Activated gamma-delta T cell treated with Interleukin-2 at 50 U/mL for 16 hours (primary cell): Measurements from ENCODE around the gene C17orf114.
A peak's percentile ranks its signal among the peaks of the same experiment; 100 is the strongest.

Experiments
- DNase-seq: peaks from one replicate; pipeline ENCODE4 v3.0.0-alpha.2; 2020

Gene C17orf114

GRCh38 chr17:4822835-4823234 is 20.7 kb upstream of the C17orf114 start:
- no peak for DNase-seq

GRCh38 chr17:4818276-4818675 is 16.1 kb upstream of the C17orf114 start:
- DNase-seq = no peak

GRCh38 chr17:4816826-4817225 is 14.7 kb upstream of the C17orf114 start:
- no peak for DNase-seq

GRCh38 chr17:4815043-4815675 is 13.0 kb upstream of the C17orf114 start:
- DNase-seq = no peak

GRCh38 chr17:4812690-4813089 is 10.6 kb upstream of the C17orf114 start:
- DNase-seq = no peak

- DNase-seq = no peak
Measured at GRCh38 chr17:4811471-4811870, 9.3 kb upstream of the C17orf114 start.

GRCh38 chr17:4810696-4811290 is 8.7 kb upstream of the C17orf114 start:
- DNase-seq = no peak

GRCh38 chr17:4808378-4808767 is 6.2 kb upstream of the C17orf114 start:
- no peak for DNase-seq

- no peak for DNase-seq
Measured at GRCh38 chr17:4807605-4808377, 5.7 kb upstream of the C17orf114 start.

- peak; percentile 83 for DNase-seq
Measured at GRCh38 chr17:4806777-4807604, 4.9 kb upstream of the C17orf114 start, which contains the start of gene PLD2. Gene PLD2, plus strand, starts transcription at chr17:4807152. Its CDS starts 621 bp downstream, at chr17:4807773.

GRCh38 chr17:4806456-4806776 is 4.3 kb upstream of the C17orf114 start:
- DNase-seq = no peak

GRCh38 chr17:4800462-4801196 is 1.5 kb downstream of the C17orf114 start:
- no peak for DNase-seq

- DNase-seq = no peak
Measured at GRCh38 chr17:4796552-4796920, 5.6 kb downstream of the C17orf114 start.

GRCh38 chr17:4795168-4795567 is 7.0 kb downstream of the C17orf114 start:
- DNase-seq = no peak

- no peak for DNase-seq
Measured at GRCh38 chr17:4790705-4791088, 11.4 kb downstream of the C17orf114 start.

GRCh38 chr17:4789951-4790704 is 12.0 kb downstream of the C17orf114 start:
- peak; percentile 69 for DNase-seq

GRCh38 chr17:4789701-4789950 is 12.5 kb downstream of the C17orf114 start:
- DNase-seq = no peak

GRCh38 chr17:4788807-4789700 is 13.1 kb downstream of the C17orf114 start, which contains the start of gene GLTPD2:
Gene GLTPD2, plus strand, starts transcription at chr17:4788964. Its CDS starts 48 bp downstream, at chr17:4789012.
- DNase-seq = no peak

GRCh38 chr17:4788159-4788806 is 13.8 kb downstream of the C17orf114 start:
- no peak for DNase-seq

GRCh38 chr17:4786516-4786915 is 15.6 kb downstream of the C17orf114 start:
- DNase-seq = no peak
